ENCODE data around the gene ALPI.
"Not testable (repeated sequence)": the region's sequence is repeated elsewhere in the genome, so short reads cannot be mapped to it uniquely, and the experiment has no call there.

Gene ALPI
- long read RNA-seq, donor 1, result 0 reads
- long read RNA-seq, donor 2, result 0 reads
- long read RNA-seq, donor 3, result 0 reads
- long read RNA-seq, donor 4, result 0 reads
- long read RNA-seq, donor 5, result 0 reads
- long read RNA-seq, donor 6, result 0 reads
- long read RNA-seq, donor 7, result 0 reads
- long read RNA-seq, donor 8, result 0 reads

DNA sequence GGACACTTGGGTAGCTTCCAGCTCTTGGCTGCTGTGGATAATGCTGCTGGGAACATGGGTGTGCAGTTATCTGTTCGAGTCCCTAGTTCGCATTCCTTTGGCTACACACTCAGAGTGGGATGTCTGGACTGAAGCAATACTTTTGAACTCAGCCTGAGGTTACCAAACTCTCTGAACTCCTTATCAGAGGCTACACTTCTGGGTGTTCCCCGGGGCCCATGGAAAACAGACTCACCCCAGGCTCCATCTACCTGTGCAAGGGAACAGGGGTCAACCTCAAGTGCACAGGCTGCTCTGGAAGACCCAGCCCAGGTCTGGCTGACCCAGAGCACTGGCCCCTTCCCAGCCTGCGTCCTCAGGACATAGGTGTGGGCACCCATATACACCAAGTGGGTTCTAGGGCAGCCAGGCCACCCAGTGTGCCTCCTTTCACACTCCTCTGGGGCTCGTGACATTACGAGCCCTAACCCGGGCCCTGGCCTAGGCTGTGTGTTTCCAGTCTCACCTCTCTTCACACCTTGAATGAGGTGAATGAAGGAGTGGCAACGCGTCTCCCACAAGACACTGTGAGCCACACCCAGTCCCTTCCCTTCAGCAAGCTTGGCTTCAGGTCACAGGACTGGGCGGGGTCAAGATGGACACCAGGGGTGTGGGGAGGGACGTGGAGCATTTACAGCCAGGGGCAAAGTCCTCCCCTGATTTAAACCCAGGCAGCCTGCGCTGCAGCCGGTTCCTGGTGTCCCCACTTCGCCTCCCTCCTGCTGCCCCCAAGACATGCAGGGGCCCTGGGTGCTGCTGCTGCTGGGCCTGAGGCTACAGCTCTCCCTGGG is at the start of gene ALPI:
TSS of gene ALPI (plus strand) at position 728 of the 830 bp plus-strand sequence. CDS start at position 775, 47 bp downstream.
- DNase-seq, result no peak

DNA sequence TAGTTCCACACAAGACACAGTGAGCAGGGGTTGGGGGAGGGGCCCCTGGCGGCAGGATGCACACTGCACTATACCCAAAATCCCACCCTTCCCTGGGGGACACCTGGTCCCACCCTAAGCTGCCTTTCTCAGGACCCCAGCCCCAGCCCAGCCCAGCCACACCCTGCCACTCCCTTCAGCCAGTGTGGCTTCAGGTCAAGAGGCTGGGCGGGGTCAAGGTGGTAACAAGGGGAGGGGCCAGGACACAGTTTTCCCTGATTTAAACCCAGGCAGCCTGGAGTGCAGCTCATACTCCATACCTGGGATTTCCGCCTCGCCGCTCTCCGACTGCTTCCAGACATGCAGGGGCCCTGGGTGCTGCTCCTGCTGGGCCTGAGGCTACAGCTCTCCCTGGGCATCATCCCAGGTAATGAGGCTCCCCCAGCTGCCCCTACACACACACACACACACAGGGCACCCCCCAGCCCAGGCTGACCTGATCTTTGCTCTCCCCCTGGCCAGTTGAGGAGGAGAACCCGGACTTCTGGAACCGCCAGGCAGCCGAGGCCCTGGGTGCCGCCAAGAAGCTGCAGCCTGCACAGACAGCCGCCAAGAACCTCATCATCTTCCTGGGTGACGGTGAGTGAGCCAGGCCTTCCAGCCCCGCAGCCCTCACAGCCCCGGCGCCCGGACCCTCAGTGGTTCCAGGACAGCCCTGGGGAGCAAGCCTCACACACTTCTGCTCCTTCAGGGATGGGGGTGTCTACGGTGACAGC is 49.2 kb upstream of the ALPI start, which contains the start of gene ALPG:
TSS of gene ALPG (plus strand) at position 289 of the 755 bp plus-strand sequence. CDS start at position 340, 51 bp downstream.
- no peak for DNase-seq

GRCh38 chr2:232407428-232408150 is 48.4 kb upstream of the ALPI start:
- DNase-seq, result not testable (repeated sequence)

- not testable (repeated sequence) for DNase-seq
Measured at GRCh38 chr2:232408269-232408668, 47.7 kb upstream of the ALPI start.

DNA sequence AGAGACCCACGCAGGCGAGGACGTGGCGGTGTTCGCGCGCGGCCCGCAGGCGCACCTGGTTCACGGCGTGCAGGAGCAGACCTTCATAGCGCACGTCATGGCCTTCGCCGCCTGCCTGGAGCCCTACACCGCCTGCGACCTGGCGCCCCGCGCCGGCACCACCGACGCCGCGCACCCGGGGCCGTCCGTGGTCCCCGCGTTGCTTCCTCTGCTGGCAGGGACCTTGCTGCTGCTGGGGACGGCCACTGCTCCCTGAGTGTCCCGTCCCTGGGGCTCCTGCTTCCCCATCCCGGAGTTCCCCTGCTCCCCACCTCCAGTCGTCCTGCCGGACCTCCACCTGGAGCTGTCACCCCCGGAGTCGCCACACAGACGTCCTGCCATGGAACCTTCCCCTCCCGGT is 46.3 kb upstream of the ALPI start:
- DNase-seq, result not testable (repeated sequence)

- no peak for DNase-seq
Measured at GRCh38 chr2:232410238-232410900, 45.6 kb upstream of the ALPI start.

DNA sequence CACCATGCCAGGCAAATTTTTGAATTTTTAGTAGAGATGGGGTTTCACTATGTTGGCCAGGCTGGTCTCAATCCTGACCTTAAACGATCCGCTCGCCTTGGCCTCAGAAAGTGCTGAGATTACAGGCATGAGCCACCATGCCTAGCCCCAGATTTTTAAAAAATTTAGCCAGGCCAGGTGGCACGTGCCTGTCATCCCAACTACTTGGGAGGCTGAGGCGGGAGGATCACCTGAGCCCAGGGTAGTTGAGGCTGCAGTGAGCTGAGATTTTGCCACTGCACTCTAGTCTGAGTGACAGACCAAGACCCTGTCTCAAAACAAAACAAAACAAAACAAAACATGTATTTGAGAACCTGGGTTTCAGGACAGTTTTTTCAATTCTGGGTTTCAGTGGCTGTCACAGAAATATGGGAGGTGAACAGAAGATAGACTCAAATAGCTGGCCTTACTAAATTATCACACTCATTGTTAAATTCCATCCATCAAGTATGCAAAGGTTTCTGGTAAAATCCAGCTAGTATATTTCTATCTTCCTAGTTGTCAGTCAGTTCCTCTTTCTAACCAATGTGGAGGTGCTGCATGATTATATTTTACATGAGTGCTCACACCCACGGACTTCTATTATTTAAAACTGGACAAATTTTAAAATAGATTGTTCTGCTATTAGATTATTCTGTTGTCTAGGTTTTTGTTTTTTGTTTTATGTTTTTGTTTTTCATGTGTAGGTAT is 43.9 kb upstream of the ALPI start:
- no peak for DNase-seq

DNA sequence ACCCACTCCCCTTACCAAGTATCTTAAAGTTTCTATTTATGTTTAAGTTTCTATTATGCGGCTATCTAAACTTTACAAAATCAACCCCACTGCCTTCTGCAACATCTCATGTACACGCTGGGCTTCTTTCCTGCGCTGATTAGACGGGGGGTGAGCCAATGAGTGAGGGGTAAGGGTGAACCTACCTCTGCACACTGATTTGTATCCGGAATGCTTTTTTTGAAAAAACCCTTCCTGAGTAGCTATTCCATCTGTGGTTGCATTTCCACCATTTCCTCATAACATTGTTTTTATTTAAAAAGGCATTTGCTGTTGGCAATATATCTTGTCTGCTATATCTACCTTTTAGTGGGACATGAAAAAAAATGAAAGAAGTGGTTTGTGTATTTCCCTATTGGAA is 43.0 kb upstream of the ALPI start:
- DNase-seq, result no peak

DNA sequence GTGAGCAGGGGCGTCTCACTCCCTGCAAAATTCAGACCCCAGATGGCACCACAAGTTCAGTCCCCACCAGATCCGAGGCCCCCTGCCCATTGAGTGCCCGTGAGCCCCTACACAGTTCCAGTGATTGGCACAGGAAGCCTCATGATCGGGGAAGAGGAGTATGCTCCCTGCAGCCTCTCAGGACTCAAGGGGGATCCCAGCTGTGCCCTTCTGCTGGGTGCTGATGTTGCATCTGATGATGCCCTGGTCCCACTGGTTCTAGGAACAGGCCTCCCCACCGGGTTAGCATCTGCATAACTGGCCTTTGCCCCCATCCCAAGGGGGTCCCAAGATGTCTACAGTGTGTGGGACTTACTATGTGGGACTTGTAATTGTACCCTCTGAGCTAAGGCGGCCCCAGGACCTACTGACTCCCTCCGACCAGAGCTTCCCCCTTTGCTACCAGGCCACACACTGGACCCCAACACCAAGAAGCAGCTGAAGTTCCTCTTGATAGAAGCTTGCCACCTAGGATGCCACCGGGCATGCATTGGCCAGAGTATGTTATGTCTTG is 40.7 kb upstream of the ALPI start:
- DNase-seq, result no peak

GRCh38 chr2:232415736-232416520 is 40.0 kb upstream of the ALPI start:
- no peak for DNase-seq

GRCh38 chr2:232416521-232417470 is 39.2 kb upstream of the ALPI start:
- no peak for DNase-seq

DNA sequence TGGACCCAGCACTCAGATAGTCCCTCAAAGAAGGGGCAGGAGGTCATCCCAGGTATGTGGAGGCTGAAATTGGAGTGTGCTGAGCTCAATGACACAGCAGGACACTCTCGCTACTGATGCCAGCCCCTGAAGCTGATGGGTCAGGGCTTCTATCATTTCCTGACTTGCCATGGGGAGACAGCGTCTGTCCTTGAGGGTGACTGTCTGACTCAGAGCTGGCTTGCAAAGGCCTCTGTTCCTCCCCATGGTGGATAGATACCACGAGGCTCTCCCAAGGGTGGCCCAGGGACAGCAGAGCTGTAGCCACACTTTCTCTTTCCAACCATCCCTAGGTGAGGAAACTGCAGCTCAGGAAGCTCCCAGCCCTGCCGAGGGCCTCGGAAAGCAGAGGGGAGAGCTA is 38.5 kb upstream of the ALPI start:
- no peak for DNase-seq

GRCh38 chr2:232418056-232418455 is 37.9 kb upstream of the ALPI start:
- no peak for DNase-seq

DNA sequence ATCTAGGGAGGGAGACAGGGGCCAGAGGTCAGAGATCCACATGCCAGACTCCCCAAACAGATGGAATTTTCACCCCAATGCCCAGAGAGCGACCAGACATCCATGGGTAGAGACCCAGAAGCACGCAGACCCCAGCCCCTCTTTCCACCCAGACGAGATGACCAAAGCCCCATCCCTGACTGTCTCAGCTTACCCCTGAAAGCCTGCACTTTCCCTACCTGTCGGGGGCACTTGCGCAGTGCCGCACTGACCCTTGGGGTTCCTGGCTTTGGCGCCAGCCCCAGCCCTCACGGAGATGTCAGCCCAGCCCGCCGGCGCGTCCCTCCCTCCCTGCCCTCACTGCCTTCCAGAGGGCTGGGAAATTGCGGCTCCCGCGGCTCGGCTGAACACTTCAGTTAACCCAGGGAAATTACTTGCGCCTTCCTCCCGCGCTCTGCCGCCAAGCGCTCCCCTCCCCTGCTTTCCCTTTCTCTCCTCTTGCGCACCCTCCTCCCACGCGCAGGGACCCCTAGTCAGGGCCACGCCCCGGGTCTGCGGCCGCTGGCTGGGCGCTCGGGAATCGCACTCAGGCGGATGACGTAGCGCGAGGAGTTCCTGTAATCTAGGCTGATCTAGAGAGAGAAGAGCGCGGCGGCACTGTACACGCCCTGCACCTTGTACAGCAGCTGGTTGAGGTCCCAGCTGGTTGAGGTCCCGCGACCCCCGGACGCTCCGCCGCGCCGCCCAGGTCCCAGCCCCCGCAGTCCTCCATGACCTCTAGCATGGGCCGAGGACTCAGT is 37.3 kb upstream of the ALPI start:
- peak; percentile 71 for DNase-seq

DNA sequence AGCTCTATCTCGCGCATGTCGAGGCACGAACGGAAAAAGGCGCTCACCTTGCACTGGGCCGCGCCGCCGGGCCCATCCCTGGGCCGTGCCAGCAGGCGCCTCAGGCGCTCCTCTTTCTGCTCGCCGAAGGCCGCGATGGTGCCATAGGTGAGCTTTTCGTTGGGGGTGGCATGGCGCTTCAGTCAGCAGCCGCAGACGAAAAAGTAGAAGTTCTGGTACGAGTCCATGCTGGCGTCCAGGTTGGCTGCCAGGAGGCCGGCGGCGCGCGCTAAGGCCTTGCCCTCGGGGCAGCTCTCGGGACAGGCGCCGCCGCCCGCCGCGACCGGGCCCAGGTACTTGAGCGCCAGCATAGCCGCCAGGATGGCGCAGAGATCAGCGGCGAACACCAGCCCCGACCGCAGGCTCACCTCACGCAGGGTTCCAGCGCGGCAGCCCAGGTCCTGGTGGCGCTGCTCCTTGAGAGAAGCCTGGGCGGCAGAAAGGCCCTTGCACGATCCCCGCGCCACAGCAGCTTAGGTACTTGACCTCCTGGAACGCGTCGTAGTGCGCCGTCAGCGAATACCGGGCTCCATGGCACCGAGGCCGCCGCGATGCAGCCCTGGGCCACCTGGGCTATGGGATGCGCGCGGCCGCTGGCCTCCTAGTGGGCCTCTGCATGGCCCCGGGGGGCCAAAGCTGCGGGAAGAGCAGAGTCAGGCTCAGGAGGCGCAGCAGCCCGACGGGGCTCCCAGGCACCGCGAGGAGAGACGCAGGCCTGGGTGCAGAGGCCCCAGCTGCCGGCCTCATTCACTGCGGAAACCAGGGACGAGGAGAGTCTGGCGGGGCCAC is 36.5 kb upstream of the ALPI start:
- DNase-seq, result peak; percentile 66

- DNase-seq, result no peak
Measured at GRCh38 chr2:232420073-232420454, 35.9 kb upstream of the ALPI start.
